Measurements from ENCODE around the gene DYRK1A.

GRCh38 chr21:37337179-37337578 is 29.4 kb upstream of the DYRK1A start:
- TF ChIP-seq POLR2AphosphoS5 (IDR thresholded peaks at IDR 0.05) (no peak), EP300 (conservative IDR thresholded peaks at IDR 0.05; ENCODE audit: poor library complexity, severe bottlenecking) (no peak), CTCF (IDR thresholded peaks at IDR 0.05; ENCODE audit: poor library complexity, severe bottlenecking) (no peak), SMC3 (conservative IDR thresholded peaks at IDR 0.05; ENCODE audit: poor library complexity) (no peak), RAD21 (conservative IDR thresholded peaks at IDR 0.05) (no peak)
